NCI-H2081 (cell line): ENCODE results near the gene SCYL3.
"Not testable (repeated sequence)": the region's sequence is repeated elsewhere in the genome, so short reads cannot be mapped to it uniquely, and the experiment has no call there.

Experiments
- DNase-seq, 2 experiments: peaks; one replicate each; lab custom pipeline; 2025; lab: John Stamatoyannopoulos, UW

SCYL3 gene, protein sequence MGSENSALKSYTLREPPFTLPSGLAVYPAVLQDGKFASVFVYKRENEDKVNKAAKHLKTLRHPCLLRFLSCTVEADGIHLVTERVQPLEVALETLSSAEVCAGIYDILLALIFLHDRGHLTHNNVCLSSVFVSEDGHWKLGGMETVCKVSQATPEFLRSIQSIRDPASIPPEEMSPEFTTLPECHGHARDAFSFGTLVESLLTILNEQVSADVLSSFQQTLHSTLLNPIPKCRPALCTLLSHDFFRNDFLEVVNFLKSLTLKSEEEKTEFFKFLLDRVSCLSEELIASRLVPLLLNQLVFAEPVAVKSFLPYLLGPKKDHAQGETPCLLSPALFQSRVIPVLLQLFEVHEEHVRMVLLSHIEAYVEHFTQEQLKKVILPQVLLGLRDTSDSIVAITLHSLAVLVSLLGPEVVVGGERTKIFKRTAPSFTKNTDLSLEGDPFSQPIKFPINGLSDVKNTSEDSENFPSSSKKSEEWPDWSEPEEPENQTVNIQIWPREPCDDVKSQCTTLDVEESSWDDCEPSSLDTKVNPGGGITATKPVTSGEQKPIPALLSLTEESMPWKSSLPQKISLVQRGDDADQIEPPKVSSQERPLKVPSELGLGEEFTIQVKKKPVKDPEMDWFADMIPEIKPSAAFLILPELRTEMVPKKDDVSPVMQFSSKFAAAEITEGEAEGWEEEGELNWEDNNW

DNA sequence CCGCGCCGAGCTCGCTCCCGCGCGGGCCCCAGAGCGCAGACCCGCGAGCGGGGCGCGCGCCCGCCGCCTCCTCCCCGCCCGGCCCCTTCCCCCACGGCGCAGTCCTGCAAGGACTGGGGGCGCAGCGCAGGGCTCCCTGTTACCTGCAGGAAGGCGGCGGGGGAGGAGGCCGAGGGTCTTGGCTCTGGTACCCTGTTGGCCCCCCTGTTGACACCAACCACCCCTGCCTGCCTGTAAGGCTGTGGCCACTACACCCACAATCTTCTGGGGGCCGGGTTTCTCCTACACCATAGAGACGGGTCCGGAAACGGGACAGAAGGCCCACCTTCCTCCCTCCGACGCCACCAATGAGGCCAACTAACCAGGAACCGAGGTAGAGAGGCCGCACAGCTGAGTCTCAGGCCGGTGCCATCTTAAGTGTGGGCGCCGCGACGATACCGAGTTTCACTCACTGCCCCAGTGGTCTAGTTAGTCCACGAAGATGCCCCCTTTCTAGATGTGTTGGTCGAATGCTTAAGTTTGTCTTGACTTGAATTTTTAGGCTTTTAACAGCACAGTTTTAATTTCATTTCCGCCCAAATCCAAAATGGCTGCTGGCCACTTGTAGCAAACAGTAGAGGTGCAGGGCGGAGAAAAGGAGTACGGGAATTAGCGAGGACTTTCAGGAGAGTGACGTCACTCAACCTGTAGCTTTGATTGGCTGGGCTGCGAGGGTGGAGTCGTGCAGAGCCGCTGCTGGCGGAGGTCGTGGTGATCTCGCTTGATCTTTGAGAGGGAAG, at the start of gene SCYL3:
Gene SCYL3, minus strand, starts transcription at position 252 of the 779 bp plus-strand sequence. CDS start 5,056 bp downstream, outside the sequence.
- peak; percentile 97 to 99 for DNase-seq

DNA sequence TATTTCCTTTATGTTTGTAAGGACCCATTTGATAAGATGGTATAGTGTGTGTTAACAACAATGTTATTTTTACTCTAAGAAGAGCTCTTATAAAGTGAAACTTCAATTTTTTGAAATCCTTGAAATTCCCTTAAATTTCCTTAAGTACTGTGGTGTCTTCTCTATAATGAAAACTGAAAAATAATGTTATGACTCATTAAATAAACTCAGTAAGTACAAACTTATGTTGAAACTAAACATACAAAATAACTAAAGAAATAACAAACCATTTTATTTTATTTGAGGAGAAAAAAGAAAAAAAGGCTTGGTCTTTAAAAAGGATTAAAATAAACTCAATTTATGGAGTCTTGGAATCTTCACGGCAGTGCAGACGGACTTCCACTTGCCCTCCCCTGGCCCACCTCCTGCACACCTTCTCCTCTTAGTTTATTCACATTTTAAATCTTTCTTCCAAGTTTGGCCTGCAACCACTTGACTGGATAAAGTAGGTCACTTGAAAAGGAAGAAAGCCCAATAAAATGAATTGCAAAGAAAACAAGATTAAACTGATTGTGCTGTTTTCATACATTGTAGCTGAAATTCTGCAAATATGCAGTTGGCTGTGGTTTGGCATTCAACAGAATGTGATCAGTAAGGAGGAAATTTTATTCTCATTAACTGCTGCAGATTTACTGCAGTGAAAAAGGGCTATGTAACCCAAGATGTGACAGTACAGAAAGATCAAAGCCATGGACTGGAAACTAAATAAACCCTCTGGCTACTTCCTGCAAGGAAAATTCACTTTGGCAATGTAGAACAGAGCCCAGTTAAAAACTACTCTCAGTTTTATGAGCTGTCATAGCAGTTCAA, 48.5 kb upstream of the SCYL3 start:
- DNase-seq: peak in 1 of 2 experiments; percentile 9

DNA sequence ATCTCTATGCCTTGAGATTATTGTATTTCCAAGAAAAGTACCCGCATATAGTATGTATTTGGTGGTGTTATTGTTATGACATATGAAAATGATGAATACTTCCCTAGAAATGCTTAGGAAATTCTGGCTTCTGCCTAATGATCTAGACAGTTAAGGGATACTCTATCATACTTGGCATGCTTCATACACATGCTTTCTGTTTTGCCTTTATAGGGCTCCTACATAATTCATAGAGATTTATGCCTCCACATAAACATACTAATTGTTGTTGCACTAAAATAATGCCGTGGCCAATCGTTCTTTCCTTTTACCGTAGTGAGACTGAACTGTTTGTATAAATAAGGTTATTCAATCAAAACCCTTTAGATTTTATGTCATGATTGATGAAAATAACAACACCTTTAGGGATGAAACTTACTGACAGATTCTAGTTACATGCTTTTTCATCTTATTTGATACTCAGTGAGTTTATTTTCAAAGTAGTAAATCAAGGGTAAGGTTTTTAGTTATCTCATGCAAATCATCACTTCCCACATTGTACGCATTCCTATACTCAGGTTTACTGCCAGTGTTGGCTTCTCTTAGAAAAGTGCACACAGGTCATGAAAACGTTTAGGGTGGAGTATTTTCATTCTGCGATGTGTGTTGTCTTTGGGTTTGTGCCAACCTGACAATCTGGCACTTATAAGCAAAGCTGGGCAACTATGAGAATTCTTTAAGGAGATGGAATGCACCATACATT, 40.5 kb upstream of the SCYL3 start:
- no peak for DNase-seq

DNA sequence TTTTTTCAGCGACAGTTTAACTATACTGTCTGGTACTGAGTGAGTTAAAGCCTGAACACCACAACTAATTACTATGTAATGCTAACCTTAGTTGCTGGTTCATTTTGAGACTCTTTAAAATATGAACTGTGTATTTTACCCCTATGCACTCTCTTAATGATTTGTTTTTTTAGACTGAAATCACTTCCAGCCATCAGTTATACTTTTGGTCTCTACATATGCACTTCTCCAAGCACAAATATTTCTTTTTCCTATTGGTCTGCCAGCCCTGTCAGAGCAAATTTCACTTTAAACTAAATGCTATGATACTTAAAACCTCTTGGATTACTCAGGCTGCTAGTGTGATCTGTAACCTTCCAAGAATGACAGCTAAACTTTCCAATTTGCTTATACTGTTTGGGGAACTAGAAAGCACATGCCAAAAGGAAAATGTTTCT, 38.1 kb upstream of the SCYL3 start:
- DNase-seq: no peak

DNA sequence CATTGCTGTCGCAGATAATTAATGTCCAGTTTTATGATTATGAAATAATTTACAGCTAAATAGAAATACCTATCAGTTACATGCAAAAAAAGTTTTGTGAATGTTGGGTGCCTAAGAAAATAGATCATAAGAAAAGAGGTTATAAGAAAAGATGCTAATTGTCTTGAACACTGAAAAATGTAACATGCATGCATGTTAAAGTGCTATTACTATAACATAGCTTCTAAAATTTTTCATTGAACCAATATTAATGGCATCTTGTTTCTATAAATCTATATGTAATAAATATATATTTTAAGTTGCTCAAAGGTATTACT, 35.5 kb upstream of the SCYL3 start:
- DNase-seq: no peak

DNA sequence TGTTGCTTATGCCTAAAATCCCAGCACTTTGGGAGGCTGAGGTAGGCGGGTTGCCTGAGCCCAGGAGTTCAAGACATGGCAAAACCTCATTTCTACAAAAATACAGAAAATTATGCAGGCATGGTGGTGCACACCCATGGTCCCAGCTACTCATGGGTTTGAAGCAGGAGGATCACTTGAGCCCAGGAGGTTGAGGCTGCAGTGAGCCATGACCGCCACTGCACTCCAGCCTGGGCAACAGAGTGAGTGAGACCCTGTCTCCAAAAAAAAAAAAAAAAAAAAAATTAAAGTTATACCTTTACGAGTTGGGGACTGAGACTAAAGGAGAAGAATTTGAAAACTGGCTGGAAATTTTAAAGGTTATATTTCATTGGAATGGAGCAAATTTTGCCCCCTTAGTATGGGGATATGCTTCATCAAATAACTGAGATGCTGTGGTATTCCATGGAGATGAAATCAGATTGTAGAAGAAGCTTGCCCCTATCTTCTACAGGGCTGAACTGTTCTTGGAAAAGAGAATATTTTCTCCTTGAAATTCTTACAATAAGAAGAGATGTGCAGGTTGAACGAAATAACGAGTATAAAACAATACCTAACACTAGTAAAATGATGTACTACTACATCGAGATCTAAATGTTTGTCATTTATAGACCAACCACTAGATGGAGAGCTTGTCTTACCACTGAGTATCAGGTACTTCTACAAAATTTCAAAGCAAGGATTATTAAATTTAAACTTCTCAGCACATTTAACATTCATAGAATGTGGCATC, 34.9 kb upstream of the SCYL3 start:
- peak; percentile 51 to 72 for DNase-seq

DNA sequence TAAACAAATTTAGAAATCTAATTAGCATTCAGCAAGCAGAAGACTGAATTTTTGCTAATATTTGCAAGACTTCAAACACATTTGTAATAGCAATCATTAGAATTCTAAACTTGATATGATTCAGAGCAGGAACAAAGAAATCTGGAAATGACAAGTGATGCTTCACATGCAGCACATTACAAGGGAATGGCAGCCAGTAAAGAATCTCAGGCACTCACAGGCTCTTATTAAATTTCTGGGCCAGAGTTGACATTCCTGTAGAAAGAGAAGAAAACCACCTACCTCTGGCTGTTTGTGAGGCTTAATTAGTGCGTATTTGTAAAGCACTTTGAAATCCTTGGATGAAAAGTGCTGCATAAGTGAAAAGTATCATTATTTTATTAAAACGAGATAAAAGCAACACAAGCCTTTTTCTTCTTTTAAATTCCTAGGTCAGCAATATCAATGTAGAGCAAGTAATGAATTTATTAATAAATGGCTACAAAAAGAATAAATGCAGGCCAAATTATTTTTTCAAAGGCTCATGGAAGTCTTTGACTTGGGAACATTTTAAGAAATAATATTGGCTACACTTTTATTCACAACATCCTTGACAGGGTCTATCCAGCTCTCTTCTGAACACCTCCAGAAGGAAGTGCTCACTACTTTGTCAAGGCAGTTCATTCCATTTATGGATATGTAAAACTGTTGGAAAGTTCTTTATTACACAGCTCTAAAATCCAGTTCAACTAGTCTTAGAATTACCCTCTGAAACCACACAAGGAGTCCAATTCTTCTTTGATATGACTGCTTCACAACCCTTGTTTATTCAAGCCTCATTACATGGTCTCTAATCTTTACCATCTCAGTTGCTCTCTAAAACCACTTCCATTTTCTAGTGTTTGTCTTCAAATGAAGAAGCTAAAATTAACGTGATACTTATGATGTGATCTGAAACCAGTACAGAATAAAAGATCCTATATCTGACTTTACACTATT, 32.1 kb upstream of the SCYL3 start:
- DNase-seq: no peak

DNA sequence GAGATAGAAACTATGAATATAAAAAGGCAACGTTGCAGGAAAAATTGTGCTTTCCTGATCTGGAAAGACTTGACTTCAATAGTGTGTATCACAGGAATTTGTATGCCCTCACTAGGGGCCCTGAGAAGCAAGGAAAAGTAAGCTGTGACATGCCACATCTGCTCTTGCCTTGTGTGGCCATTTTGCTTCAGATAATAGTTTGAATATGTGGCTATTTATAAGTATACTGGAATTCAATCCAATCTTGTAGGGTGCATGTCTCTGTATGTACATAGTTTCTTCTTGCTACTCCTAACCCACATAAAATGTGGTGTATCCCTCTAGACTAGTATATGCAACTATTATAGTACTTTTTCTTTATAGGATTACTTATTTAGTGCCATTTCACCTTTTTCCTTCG, 31.1 kb upstream of the SCYL3 start:
- no peak for DNase-seq

DNA sequence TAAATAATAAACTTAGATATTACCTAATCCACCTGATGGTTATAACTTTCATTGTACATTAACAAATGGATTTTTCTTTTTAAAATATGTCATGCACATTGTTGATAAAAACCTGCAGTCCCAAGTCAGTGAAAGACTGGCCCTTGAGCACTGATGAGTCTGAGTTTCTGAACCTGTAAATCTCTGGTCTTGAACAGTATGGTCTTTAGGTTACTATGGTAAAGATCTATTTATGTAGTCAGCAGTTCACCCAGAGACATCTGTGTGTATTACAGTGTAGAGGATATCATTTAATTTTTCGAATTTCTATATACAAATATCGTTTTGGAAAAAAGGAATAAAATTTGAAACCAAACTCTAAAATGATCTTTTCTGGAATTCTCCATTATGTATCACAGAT, 30.4 kb upstream of the SCYL3 start:
- no peak for DNase-seq

DNA sequence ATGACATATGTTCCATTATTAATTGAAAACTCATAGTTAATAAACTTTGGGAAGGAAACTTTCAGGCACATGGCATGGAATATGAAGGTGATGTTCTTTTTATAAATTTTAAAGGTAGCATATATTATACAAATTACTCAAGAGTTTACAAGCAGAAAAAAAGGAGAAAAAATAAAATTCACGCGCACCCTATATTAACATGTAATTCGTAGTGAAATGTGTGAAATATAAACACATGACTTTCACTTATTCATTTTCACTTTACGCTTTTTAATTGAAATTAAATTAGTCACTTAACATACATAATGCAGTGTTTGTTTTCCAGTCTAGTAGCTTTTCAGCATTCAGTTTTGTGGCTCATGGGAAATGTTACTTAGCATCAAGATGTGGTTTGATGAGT, 27.4 kb upstream of the SCYL3 start:
- no peak for DNase-seq

DNA sequence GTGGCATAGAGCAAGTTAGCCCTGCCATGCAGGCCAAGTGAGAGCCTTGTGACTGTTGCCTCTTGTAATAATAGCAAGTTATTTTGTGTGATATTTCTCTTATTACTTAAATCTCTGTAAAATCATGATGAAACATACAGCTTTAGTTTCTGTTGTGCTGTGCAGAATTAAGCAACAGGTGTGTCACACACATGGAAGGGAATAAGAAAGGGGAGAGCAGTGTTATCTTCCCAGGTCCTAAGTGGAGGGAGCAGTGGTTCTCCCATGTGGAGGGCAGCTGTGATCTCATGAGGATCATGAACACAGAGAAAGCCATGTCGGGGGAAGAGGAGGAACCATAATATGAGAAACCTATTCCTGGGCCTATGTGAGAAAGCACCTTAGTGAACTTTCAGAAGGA, 25.2 kb upstream of the SCYL3 start:
- no peak for DNase-seq

DNA sequence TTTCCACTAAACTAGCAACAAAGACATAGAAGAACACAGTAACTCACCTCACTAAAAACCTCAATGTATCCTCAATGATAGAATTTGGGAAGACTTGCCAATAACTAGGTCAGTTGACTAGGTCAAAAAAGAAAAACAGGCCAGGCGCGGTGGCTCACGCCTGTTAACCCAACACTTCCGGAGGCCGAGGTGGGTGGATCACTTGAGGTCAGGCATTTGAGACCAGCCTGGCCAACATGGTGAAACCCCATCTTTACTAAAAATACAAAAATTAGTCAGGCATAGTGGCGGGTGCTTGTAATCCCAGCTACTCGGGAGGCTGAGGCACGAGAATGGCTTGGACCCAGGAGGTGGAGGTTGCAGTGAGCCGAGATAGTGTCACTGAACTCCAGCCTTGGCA, 24.5 kb upstream of the SCYL3 start:
- not testable (repeated sequence) for DNase-seq

DNA sequence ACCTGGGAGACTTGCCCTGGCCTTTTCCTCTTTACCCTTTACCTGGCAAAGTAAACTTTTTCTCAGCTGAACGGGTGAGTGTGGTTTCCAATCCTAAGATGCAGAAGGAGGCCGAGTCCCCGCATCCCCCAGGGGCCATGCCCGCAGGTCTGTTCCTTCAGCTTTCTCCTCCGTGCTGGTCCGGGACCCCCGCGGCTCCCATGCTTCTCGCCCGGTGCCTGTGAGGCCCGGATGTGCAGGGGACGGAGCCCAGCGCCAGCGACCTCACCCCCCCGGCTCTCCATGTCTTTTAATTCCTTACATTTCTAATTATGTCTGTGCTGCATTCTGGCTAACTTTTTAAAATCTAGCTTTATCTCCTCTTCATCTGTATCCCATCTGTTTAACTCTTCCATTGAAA, 21.5 kb upstream of the SCYL3 start:
- no peak for DNase-seq

DNA sequence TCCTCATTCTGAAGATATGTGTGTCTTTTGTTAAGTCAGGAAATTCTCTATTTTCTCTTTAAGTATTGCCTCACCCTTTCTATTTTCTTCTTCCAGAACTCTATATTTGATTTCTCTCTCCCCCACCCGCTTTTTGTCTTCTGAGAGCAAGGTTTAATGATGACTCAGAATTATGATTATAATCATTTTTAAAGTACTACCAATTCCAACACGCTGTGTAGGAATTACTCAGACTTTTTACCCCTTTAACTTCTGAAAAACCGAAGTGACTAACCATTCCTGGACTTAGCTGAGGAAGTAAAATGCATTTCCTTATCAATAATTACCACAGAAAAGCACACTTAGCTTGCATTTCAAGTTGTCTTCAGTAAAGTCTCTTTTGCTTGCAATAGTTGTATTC, 20.8 kb upstream of the SCYL3 start:
- DNase-seq: no peak

DNA sequence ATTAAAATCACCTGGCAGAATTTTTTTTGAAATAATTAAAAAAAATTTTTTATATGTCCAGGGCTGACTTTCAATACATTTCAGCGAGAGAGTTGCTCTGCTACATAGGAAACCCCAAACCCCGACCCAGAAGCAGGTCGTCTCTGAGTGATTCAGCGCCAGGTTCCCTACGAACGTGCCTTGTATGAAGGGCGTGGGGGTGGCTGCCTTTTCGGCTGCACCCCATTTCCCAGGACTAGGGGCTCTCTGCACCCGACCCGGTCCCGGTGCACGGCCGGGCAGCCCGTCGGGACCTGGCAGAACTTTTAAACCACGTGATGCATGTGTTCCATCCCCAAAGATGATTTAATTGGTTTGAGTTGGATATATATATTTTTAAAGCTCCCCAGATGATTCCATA, 15.8 kb upstream of the SCYL3 start:
- DNase-seq: no peak

DNA sequence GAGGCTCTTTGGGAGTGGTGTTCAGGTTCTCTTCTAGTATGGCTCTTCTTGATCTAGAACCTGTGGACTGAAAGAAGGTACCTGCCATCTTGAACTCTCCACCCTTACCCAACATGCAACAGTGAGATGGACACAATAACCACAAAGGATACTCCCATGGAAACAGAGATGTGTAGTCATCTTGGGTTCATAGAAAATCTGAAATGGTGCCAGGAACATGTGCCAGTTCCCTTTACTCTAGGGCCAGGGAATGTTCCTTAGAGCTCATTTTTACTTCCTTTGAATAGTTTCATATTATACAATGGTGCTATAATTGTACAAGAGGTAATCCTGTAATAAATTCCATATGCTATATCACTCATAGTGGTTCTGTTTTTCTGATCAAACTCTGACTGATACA, 13.2 kb upstream of the SCYL3 start:
- no peak for DNase-seq

DNA sequence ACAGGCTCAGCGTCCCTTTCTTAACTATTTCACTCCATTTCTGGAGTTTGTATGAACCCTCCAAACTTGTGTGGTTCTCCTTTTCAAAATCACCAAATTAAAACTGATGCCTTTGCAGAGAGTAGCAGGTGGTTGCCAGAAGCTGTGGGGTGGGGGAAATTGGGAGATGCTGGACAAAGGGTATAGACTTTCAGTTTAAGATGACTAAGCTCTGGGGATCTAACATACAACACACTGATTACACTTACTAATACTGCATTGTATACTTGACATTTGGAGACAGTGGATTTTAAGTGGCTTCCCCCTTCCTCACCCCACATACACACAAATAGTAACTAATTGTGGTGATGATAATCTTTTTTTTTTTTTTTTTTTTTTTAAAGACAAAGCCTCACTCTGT, 11.1 kb upstream of the SCYL3 start:
- DNase-seq: no peak

DNA sequence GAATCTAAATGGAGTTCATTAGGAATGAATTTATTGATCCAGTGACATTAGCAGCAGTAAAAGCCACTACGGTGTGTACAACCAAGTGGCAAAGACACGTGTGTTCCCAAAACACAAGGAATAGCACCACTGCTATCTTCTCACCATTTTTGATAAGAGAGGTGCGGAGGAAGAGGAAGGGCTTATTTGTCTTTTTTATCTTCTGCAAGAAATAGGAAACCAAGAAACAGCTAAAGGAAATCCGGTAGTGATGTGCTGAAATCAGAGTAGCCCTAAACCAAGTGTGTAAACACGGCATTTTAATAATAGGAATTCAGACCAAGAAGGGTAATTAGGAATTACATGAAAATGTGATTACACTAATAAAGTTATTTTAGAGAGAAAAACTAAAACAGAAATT, 9.1 kb upstream of the SCYL3 start:
- DNase-seq: no peak

DNA sequence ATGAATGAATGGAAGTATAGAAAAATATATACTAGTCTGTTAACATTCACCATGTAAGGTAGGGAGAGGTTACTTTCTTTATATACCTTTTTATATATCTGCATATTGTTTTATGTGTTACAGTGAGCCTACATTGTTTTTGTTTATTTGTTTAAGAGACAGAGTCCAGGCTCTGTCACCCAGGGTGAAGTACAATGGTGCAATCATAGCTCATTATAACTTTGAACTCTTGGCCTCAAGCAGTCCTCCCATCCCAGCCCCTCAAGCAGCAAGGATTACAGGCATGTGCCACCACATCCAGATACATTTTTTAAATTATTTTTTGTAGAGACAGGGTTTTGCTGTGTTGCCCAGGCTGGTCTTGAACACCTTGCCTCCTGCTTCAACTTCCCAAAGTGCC, 7.4 kb upstream of the SCYL3 start:
- no peak for DNase-seq
